Glutamatergic neuron (in vitro differentiated cells): ENCODE results near the gene ATP5PF. TPM values are rescaled to one million over a fixed set of nuclear protein-coding genes. Genes with fewer than 3 reads are reported as not detected.

Experiments used
- DNase-seq: peaks from one replicate; pipeline ENCODE4 v3.0.0; 2022
- H3K27ac Mint-ChIP-seq: one replicate; pipeline ENCODE4 v1.8.0; 2020; ENCODE audit warnings: mild to moderate bottlenecking, mixed read lengths, inconsistent platforms; ENCODE audit not compliant: unreplicated experiment
- H3K27me3 Mint-ChIP-seq: one replicate; pipeline ENCODE4 v1.8.0; 2020; ENCODE audit warnings: mild to moderate bottlenecking, moderate library complexity, mixed read lengths, inconsistent platforms; ENCODE audit not compliant: unreplicated experiment
- H3K36me3 Mint-ChIP-seq: one replicate; pipeline ENCODE4 v1.8.0; 2020; ENCODE audit warnings: mild to moderate bottlenecking, mixed read lengths, inconsistent platforms; ENCODE audit not compliant: unreplicated experiment
- H3K4me1 Mint-ChIP-seq: one replicate; pipeline ENCODE4 v1.8.0; 2020; ENCODE audit warnings: mild to moderate bottlenecking, low read depth, mixed read lengths, inconsistent platforms; ENCODE audit not compliant: unreplicated experiment
- H3K4me3 Mint-ChIP-seq: one replicate; pipeline ENCODE4 v1.8.0; 2020; ENCODE audit warnings: mild to moderate bottlenecking, mixed read lengths, inconsistent platforms; ENCODE audit not compliant: unreplicated experiment
- H3K9me3 Mint-ChIP-seq: one replicate; pipeline ENCODE4 v1.8.0; 2020; ENCODE audit warnings: mild to moderate bottlenecking, moderate library complexity, mixed read lengths, inconsistent platforms; ENCODE audit not compliant: unreplicated experiment
- CTCF ChIP-seq: fragments of 200-600 bp; sonication (generic); IDR thresholded peaks from one replicate; pipeline ENCODE4 v1.5.0; 2021; ENCODE audit not compliant: partially characterized antibody, unreplicated experiment
- total RNA-seq: library from RNA; stranded (reverse); fragmentation: NEBNext Ultra II Directional; extraction: Animal tissue kit (Norgen Biotek cat#: 25700); gene quantifications from one replicate; pipeline ENCODE4 v1.2.1, GENCODE V29; 2021; ENCODE audit not compliant: unreplicated experiment

ATP5PF gene
- total RNA-seq, 1 donor from 2014 or later: 128 TPM

- H3K4me3 Mint-ChIP-seq: no peak overlapping the region
- no peak for TF ChIP-seq CTCF
- H3K27ac Mint-ChIP-seq: no peak overlapping the region
- no peak for DNase-seq
- peaks cover 9% of the 10 kb centered on the region for H3K36me3 Mint-ChIP-seq
- H3K9me3 Mint-ChIP-seq: peaks cover 4% of the 10 kb centered on the region
- no peaks in the 10 kb centered on the region for H3K27me3 Mint-ChIP-seq
- H3K4me1 Mint-ChIP-seq: no peaks in the 10 kb centered on the region
These were observed 42.7 kb downstream of the ATP5PF start for GRCh38 chr21:25691976-25692375.

- Mint-ChIP-seq H3K4me1 (no peaks in the 10 kb centered on the region), H3K27ac (no peak overlapping the region), H3K9me3 (peaks cover 2% of the 10 kb centered on the region)
These were observed 45.5 kb downstream of the ATP5PF start for GRCh38 chr21:25689226-25689625.

GRCh38 chr21:25688275-25689155 is 46.2 kb downstream of the ATP5PF start:
- H3K27me3 Mint-ChIP-seq: no peaks in the 10 kb centered on the region
- no peak for TF ChIP-seq CTCF
- peaks cover under 1% of the 10 kb centered on the region for H3K9me3 Mint-ChIP-seq
- no peaks in the 10 kb centered on the region for H3K36me3 Mint-ChIP-seq
- no peak overlapping the region for H3K4me3 Mint-ChIP-seq
- no peak overlapping the region for H3K27ac Mint-ChIP-seq
- no peaks in the 10 kb centered on the region for H3K4me1 Mint-ChIP-seq
- no peak for DNase-seq

More at GRCh38 chr21:25689226-25689625, 45.5 kb downstream of the ATP5PF start:
- Mint-ChIP-seq H3K4me3 (no peak overlapping the region), H3K36me3 (no peaks in the 10 kb centered on the region), H3K27me3 (no peaks in the 10 kb centered on the region)
- TF ChIP-seq CTCF: no peak
- DNase-seq: no peak

GRCh38 chr21:25687787-25688186 is 46.9 kb downstream of the ATP5PF start:
- Mint-ChIP-seq H3K27me3 (no peaks in the 10 kb centered on the region), H3K9me3 (no peaks in the 10 kb centered on the region), H3K27ac (no peak overlapping the region), H3K4me1 (no peaks in the 10 kb centered on the region), H3K4me3 (no peak overlapping the region), H3K36me3 (no peaks in the 10 kb centered on the region)
- TF ChIP-seq CTCF: no peak
- DNase-seq: no peak

- no peaks in the 10 kb centered on the region for H3K27me3 Mint-ChIP-seq
- H3K9me3 Mint-ChIP-seq: peaks cover 2% of the 10 kb centered on the region
- H3K4me1 Mint-ChIP-seq: no peaks in the 10 kb centered on the region
- no peak overlapping the region for H3K4me3 Mint-ChIP-seq
- H3K27ac Mint-ChIP-seq: no peak overlapping the region
- DNase-seq: no peak
- TF ChIP-seq CTCF: no peak
- no peaks in the 10 kb centered on the region for H3K36me3 Mint-ChIP-seq
These were observed 52.3 kb downstream of the ATP5PF start for GRCh38 chr21:25682382-25682781.
